ENCODE data around the gene TTLL11. TPM values are rescaled to one million over a fixed set of nuclear protein-coding genes. Genes with fewer than 3 reads are reported as not detected.

The TTLL11 gene
- polyA plus RNA-seq, 1 donor from 2014 or later: 8.0 TPM

GRCh38 chr9:122057211-122057610 lies 35.9 kb downstream of the TTLL11 start:
- no peak overlapping the region for H3K27ac ChIP-seq (ENCODE audit: low read length)
- no peaks in the 10 kb centered on the region for H4K20me1 ChIP-seq (ENCODE audit: insufficient read depth)
- H3K4me2 ChIP-seq (ENCODE audit: low read length): no peak overlapping the region

DNA sequence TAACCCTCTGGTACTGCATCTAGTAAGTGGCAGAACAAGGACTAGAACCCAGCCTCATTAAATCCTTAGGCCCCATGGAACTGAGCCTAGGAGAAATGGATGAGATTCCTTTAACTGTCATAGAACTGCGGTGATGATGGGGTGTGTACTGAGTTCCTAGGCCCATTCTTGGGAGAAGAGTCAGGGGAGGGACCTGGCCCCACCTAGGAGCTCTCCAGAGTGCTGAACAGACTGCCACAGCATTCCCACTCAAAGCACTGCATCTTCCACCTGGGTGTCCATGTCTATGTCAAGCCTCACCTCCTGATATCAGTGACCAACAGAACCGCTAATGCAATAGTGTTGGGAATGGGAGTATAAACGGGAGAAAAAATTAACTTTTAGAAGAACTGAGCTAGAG lies 36.6 kb downstream of the TTLL11 start:
- H3K9me2 ChIP-seq (ENCODE audit: insufficient read depth, low read length): no peaks in the 10 kb centered on the region
- H3F3A ChIP-seq (ENCODE audit: insufficient read depth, low read length, poor library complexity, severe bottlenecking): peaks cover 4% of the 10 kb centered on the region
- H3K9me3 ChIP-seq (ENCODE audit: low read length): no peaks in the 10 kb centered on the region
- no peak for TF ChIP-seq SMC3 (conservative IDR thresholded peaks at IDR 0.05; ENCODE audit: poor library complexity)
- TF ChIP-seq, protein P1, sequence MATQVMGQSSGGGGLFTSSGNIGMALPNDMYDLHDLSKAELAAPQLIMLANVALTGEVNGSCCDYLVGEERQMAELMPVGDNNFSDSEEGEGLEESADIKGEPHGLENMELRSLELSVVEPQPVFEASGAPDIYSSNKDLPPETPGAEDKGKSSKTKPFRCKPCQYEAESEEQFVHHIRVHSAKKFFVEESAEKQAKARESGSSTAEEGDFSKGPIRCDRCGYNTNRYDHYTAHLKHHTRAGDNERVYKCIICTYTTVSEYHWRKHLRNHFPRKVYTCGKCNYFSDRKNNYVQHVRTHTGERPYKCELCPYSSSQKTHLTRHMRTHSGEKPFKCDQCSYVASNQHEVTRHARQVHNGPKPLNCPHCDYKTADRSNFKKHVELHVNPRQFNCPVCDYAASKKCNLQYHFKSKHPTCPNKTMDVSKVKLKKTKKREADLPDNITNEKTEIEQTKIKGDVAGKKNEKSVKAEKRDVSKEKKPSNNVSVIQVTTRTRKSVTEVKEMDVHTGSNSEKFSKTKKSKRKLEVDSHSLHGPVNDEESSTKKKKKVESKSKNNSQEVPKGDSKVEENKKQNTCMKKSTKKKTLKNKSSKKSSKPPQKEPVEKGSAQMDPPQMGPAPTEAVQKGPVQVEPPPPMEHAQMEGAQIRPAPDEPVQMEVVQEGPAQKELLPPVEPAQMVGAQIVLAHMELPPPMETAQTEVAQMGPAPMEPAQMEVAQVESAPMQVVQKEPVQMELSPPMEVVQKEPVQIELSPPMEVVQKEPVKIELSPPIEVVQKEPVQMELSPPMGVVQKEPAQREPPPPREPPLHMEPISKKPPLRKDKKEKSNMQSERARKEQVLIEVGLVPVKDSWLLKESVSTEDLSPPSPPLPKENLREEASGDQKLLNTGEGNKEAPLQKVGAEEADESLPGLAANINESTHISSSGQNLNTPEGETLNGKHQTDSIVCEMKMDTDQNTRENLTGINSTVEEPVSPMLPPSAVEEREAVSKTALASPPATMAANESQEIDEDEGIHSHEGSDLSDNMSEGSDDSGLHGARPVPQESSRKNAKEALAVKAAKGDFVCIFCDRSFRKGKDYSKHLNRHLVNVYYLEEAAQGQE (IDR thresholded peaks at IDR 0.05; ENCODE audit: borderline replicate concordance): no peak
- no peak for TF ChIP-seq POLR2AphosphoS5 (IDR thresholded peaks at IDR 0.05)
- no peak for TF ChIP-seq CTCF (IDR thresholded peaks at IDR 0.05; ENCODE audit: poor library complexity, severe bottlenecking)
- TF ChIP-seq EZH2 (IDR thresholded peaks at IDR 0.05; ENCODE audit: borderline replicate concordance, insufficient read depth, low read length, poor library complexity, severe bottlenecking): no peak
- TF ChIP-seq TAF1 (IDR thresholded peaks at IDR 0.05; ENCODE audit: low read depth): no peak
- no peaks in the 10 kb centered on the region for H3K27me3 ChIP-seq (ENCODE audit: insufficient read depth, low read depth, low read length)
- no peak overlapping the region for H3K4me3 ChIP-seq (ENCODE audit: low read length)
- no peak overlapping the region for H3K9ac ChIP-seq (ENCODE audit: low read length)
- H4K20me1 ChIP-seq (ENCODE audit: insufficient read depth): no peaks in the 10 kb centered on the region
- H2AFZ ChIP-seq (ENCODE audit: low read depth, low read length): no peak overlapping the region
- H3K79me2 ChIP-seq (replicated peaks; ENCODE audit: insufficient read depth, low read length): no peaks in the 10 kb centered on the region
- no peak overlapping the region for H3K27ac ChIP-seq (ENCODE audit: low read length)
- H3K36me3 ChIP-seq (ENCODE audit: insufficient read depth, low read length): no peaks in the 10 kb centered on the region
- no peak overlapping the region for H3K4me2 ChIP-seq (ENCODE audit: low read length)

More at GRCh38 chr9:122057211-122057610, 35.9 kb downstream of the TTLL11 start:
- peaks cover 4% of the 10 kb centered on the region for H3F3A ChIP-seq (ENCODE audit: insufficient read depth, low read length, poor library complexity, severe bottlenecking)
- TF ChIP-seq SMC3 (conservative IDR thresholded peaks at IDR 0.05; ENCODE audit: poor library complexity) (no peak), EP300 (conservative IDR thresholded peaks at IDR 0.05; ENCODE audit: poor library complexity, severe bottlenecking) (no peak), POLR2AphosphoS5 (IDR thresholded peaks at IDR 0.05) (no peak), CTCF (IDR thresholded peaks at IDR 0.05; ENCODE audit: poor library complexity, severe bottlenecking) (no peak), EZH2 (IDR thresholded peaks at IDR 0.05; ENCODE audit: borderline replicate concordance, insufficient read depth, low read length, poor library complexity, severe bottlenecking) (no peak), RAD21 (conservative IDR thresholded peaks at IDR 0.05) (no peak), MXI1 (conservative IDR thresholded peaks at IDR 0.05; ENCODE audit: poor library complexity, severe bottlenecking) (no peak), TAF1 (IDR thresholded peaks at IDR 0.05; ENCODE audit: low read depth) (no peak)
- TF ChIP-seq, protein P1 (IDR thresholded peaks at IDR 0.05; ENCODE audit: borderline replicate concordance): no peak
- H3K79me2 ChIP-seq (replicated peaks; ENCODE audit: insufficient read depth, low read length): no peaks in the 10 kb centered on the region
- no peak overlapping the region for H2AFZ ChIP-seq (ENCODE audit: low read depth, low read length)
- H3K4me3 ChIP-seq (ENCODE audit: low read length): no peak overlapping the region
- no peaks in the 10 kb centered on the region for H3K27me3 ChIP-seq (ENCODE audit: insufficient read depth, low read depth, low read length)
- H3K9me2 ChIP-seq (ENCODE audit: insufficient read depth, low read length): no peaks in the 10 kb centered on the region
- H3K9ac ChIP-seq (ENCODE audit: low read length): no peak overlapping the region
- H3K36me3 ChIP-seq (ENCODE audit: insufficient read depth, low read length): no peaks in the 10 kb centered on the region
- H3K9me3 ChIP-seq (ENCODE audit: low read length): no peaks in the 10 kb centered on the region
